Heart left ventricle (tissue), 16 donors: ENCODE data around the gene MDP1. TPM values are rescaled to one million over a fixed set of nuclear protein-coding genes. Genes with fewer than 3 reads are reported as not detected.

Experiments used
- ATAC-seq, 4 donors: fragments of 200-7000 bp; cut with Tn5 transposase; one replicate each; pipeline ENCODE4 v1.9.1; 2020 to 2022; ENCODE audit warnings: moderate library complexity in 4 of 4, mild to moderate bottlenecking in 3 of 4, moderate number of reproducible peaks in 1 of 4
- DNase-seq, 5 donors: peaks; one replicate each; pipeline ENCODE4 v3.0.0-alpha.2; 2020
- H3K27ac ChIP-seq, 12 donors: fragments of 200-600 bp; sonication (generic) in 4 of 12; one replicate each; pipeline versions ENCODE4 v1.5.0 to v1.8.0; 2016 to 2022; ENCODE audit warnings: mild to moderate bottlenecking in 2 of 12
- H3K27me3 ChIP-seq, 9 donors: fragments of 200-600 bp; sonication (generic) in 2 of 9; one replicate each; pipeline versions ENCODE4 v1.5.1 to v1.8.0; 2016 to 2022; ENCODE audit warnings: mild to moderate bottlenecking in 3 of 9
- H3K36me3 ChIP-seq, 9 donors: fragments of 200-600 bp; sonication (generic) in 2 of 9; one replicate each; pipeline versions ENCODE4 v1.5.0 to v1.8.0; 2018 to 2022; ENCODE audit warnings: mild to moderate bottlenecking in 2 of 9
- H3K4me1 ChIP-seq, 12 donors: fragments of 200-600 bp; sonication (generic) in 4 of 12; one replicate each; pipeline versions ENCODE4 v1.5.0 to v1.8.0; 2016 to 2022; ENCODE audit warnings: mild to moderate bottlenecking in 3 of 12
- H3K4me3 ChIP-seq, 12 donors: fragments of 200-600 bp; sonication (generic) in 4 of 12; one replicate each; pipeline versions ENCODE4 v1.5.0 to v1.8.0; 2017 to 2022; ENCODE audit warnings: mild to moderate bottlenecking in 9 of 12, moderate library complexity in 4 of 12
- H3K9me3 ChIP-seq, 12 donors: fragments of 200-600 bp; sonication (generic) in 4 of 12; one replicate each; pipeline versions ENCODE4 v1.5.0 to v1.8.0; 2016 to 2022; ENCODE audit warnings: mild to moderate bottlenecking in 1 of 12
- CTCF ChIP-seq, 12 donors: fragments of 200-600 bp; sonication (generic) in 4 of 12; IDR thresholded peaks; one replicate each; pipeline versions ENCODE4 v1.5.0 to v1.8.0; 2018 to 2022; ENCODE audit warnings: antibody characterized with exemption in 12 of 12, mild to moderate bottlenecking in 5 of 12
- POLR2A ChIP-seq, 2 donors: fragments of 450-650 bp; IDR thresholded peaks; one replicate each; pipeline ENCODE4 v1.6.1; 2017; ENCODE audit warnings: antibody characterized with exemption in 2 of 2, mild to moderate bottlenecking in 2 of 2, moderate library complexity in 2 of 2
- WGBS, 4 donors: extraction: QIAGEN DNeasy Blood & Tissue Kit in 2 of 4; methylation state at CpG; one replicate each; pipeline versions ENCODE4 v1.1.5 to v1.1.7; 2013 to 2018; 5-methylcytosine and 5-hydroxymethylcytosine counted together
- intact Hi-C, 10 donors: fragments of 100-400 bp; cut with DNase I; formaldehyde crosslinking; loops; one replicate each; pipeline versions ENCODE4 v1.11.1 to v1.14.2; 2022
- polyA plus RNA-seq, 2 donors: library from polyadenylated mRNA; stranded (reverse); fragments of 200-250 nt; gene quantifications; one replicate each; pipeline ENCODE4 v1.2.3, GENCODE V29; 2013
- total RNA-seq, 9 donors: library from RNA; depleted of rRNA in 2 of 9; stranded (reverse); fragments of >200 nt in 2 of 9; fragmentation: NEBNext Ultra II Directional in 3 of 9; extraction: Animal tissue kit (Norgen Biotek cat#: 25700) in 3 of 9; gene quantifications; one replicate each; pipeline versions ENCODE4 v1.1.0 to v1.2.4, GENCODE V29; 2016 to 2023
- donor health status: ischemic (EF 13 %, LVEDD 7.1; RV severe dilation, severe dysfunction).
- donor health status: healthy with polysubstance abuse.
- donor health status: DM: no; HTN: yes; CAD: no.
- donor health status: DM: no; HTN: no; CAD: no.
- donor health status: ischemic (EF 25% LVEDD 6.9; RV normal size, moderate dysfunction).
- donor health status: ischemic (EF 25% LVEDD 5.7; RV mildly dilated, moderate dysfunction).
- donor health status: healthy.
- donor health status: DM: yes; HTN: yes; CAD: no.
- donor health status: ischemic (EF 35%, LVEDD 5.7; RV mildly dilated, moderate dysfunction).
- donor health status: nonischemic (EF 11% LVEDD 7.7; RV severe dilation, severe dysfunction).
- donor health status: DM: yes; HTN: yes; CAD: no.
- donor health status: PGD.
- donor health status: ischemic (EF 29% LVEDD 5.4; RV normal size, mild dysfunction).
- donor health status: nonischemic (EF 23%, LVEDD 6.1; RV moderate dilation, normal function).

The MDP1 gene
- total and polyA plus RNA-seq, 11 donors: 12.8 to 26.5 (median 16.1) TPM

GRCh38 chr14:24195186-24196070 is 20.4 kb downstream of the MDP1 start, which contains the start of gene TM9SF1:
Gene TM9SF1 (minus strand): TSS chr14:24195441. CDS start chr14:24195019, 422 bp downstream.
- WGBS, 4 donors: 0 to 1% (median 1%) methylated on average over 54 to 89 of the region's 89 CpGs
- peak within 1 kb of the TSS; percentile 67 to 99 (median 92) for H3K4me3 ChIP-seq
- H3K4me1 ChIP-seq: peaks cover 2 to 51% (median 24%) of the 10 kb centered on the region in 12 donors
- H3K9me3 ChIP-seq: no peaks in the 10 kb centered on the region
- peak within 1 kb of the TSS; percentile 95 to 100 (median 98) for H3K27ac ChIP-seq
- intact Hi-C loops: loop anchor here in 1 of 10 donors (2.0 kb wide), 1 partner anchor 37 kb away; the partner anchor contains the start of genes GMPR2 and NEDD8
- TF ChIP-seq POLR2A (IDR thresholded peaks at IDR 0.05): peak in 1 of 2 donors; percentile 68
- no peak for TF ChIP-seq CTCF (IDR thresholded peaks at IDR 0.05)
- H3K27me3 ChIP-seq: no peaks in the 10 kb centered on the region
- DNase-seq (peak; percentile 89 to 95 (median 93)), ATAC-seq (peak; percentile 89 to 96 (median 94))
- peaks cover 0 to 35% (median 23%) of the 10 kb centered on the region in 9 donors for H3K36me3 ChIP-seq

- Histone ChIP-seq H3K4me1 (peaks cover 2 to 51% (median 24%) of the 10 kb centered on the region in 12 donors), H3K27ac (peak overlapping the region; percentile 95 to 100 (median 98)), H3K27me3 (no peaks in the 10 kb centered on the region), H3K4me3 (peak overlapping the region; percentile 67 to 99 (median 92)), H3K9me3 (no peaks in the 10 kb centered on the region), H3K36me3 (peaks cover 0 to 40% (median 26%) of the 10 kb centered on the region in 9 donors)
- intact Hi-C loops: loop anchor here in 1 of 10 donors (2.0 kb wide), 1 partner anchor 38 kb away; the partner anchor contains the start of genes GMPR2 and NEDD8
- ATAC-seq (peak in 1 of 4 donors; percentile 4), DNase-seq (no peak)
- TF ChIP-seq CTCF (IDR thresholded peaks at IDR 0.05) (no peak), POLR2A (IDR thresholded peaks at IDR 0.05) (no peak)
- WGBS, 4 donors: 36 to 53% (median 49%) methylated on average over 6 to 8 of the region's 8 CpGs
Observed at GRCh38 chr14:24194873-24195185, 21.0 kb downstream of the MDP1 start.

- H3K27ac ChIP-seq: peak overlapping the region in 9 of 12 donors; percentile 95 to 100 (median 98)
- H3K9me3 ChIP-seq: no peaks in the 10 kb centered on the region
- DNase-seq (no peak), ATAC-seq (no peak)
- H3K4me1 ChIP-seq: peaks cover 2 to 49% (median 24%) of the 10 kb centered on the region in 12 donors
- H3K36me3 ChIP-seq: peaks cover 0 to 38% (median 23%) of the 10 kb centered on the region in 9 donors
- H3K4me3 ChIP-seq: peak overlapping the region in 11 of 12 donors; percentile 67 to 99 (median 91)
- H3K27me3 ChIP-seq: no peaks in the 10 kb centered on the region
- TF ChIP-seq POLR2A (IDR thresholded peaks at IDR 0.05) (no peak), CTCF (IDR thresholded peaks at IDR 0.05) (no peak)
- 79 to 85% (median 81%) methylated on average over 7 of the region's 7 CpGs for WGBS, 4 donors
- intact Hi-C loops: loop anchor here in 1 of 10 donors (2.0 kb wide), 1 partner anchor 38 kb away; the partner anchor contains the start of genes GMPR2 and NEDD8
Observed at GRCh38 chr14:24194186-24194872, 21.5 kb downstream of the MDP1 start.
